IMR-90 (cell line): ENCODE measurements around the gene USP14.
"Not testable (repeated sequence)": the region's sequence is repeated elsewhere in the genome, so short reads cannot be mapped to it uniquely, and the experiment has no call there.

Source experiments
- CEBPB ChIP-seq: IDR thresholded peaks from 2 replicates; pipeline ENCODE4 v1.6.1; 2012; ENCODE audit warnings: low read depth, low read length, improper control_type of control experiment
- CTCF ChIP-seq: conservative IDR thresholded peaks from 2 replicates; pipeline ENCODE4 v1.5.1; 2012; ENCODE audit warnings: mild to moderate bottlenecking, low read depth, low read length, improper control_type of control experiment
- POLR2A ChIP-seq: IDR thresholded peaks from 2 replicates; pipeline ENCODE4 v1.6.1; 2012; ENCODE audit warnings: mild to moderate bottlenecking, low read depth, low read length

GRCh38 chr18:108665-109063 lies 49.7 kb upstream of the USP14 start:
- TF ChIP-seq CTCF, CEBPB, POLR2A: not testable (repeated sequence)
